HG02623 (cell line): Measurements from ENCODE around the gene ACSL4.

Source experiments
- ATAC-seq: cut with Tn5 transposase; IDR thresholded peaks from one replicate; pipeline ENCODE4 v1.9.1; 2021; ENCODE audit warnings: moderate library complexity; ENCODE audit not compliant: unreplicated experiment

Gene ACSL4

DNA sequence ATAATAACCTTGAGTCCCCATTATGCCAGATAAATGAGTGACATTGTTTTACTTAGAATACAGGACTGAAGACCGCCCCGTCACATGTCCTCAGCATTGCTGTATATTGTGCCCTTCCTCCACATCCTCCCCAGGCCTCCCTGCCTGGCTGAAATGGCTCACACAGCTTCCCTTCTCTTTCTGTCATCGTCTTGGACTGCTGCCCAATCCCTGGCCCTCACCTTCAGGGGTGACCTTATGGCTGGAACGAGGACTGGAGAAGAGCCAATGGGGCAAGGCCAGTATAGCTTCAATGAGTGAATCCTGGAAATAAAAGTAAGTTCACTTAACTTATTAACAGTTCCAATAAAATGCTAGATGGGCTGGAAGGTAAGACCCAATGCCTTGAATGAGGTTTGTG is 110.8 kb downstream of the ACSL4 start:
- ATAC-seq: no peak

DNA sequence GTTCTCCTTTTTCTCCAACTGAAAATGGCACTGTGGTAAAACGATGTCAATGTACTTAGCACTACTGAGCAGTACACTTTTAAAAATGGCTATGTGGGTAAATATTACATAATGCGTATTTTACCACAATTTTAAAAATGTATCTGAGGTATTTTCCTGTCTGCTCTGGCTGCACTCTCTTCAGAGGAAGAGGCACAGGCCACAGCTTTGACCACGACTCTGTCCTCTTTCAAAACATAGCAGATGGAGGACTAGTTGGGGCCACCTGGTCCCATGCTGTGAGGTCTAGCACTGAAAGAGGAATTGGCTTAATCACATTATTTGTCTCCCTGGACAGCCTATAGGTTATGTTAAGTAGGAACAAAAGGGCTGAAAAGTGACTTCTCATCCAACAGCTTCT is 113.3 kb downstream of the ACSL4 start:
- ATAC-seq: no peak

DNA sequence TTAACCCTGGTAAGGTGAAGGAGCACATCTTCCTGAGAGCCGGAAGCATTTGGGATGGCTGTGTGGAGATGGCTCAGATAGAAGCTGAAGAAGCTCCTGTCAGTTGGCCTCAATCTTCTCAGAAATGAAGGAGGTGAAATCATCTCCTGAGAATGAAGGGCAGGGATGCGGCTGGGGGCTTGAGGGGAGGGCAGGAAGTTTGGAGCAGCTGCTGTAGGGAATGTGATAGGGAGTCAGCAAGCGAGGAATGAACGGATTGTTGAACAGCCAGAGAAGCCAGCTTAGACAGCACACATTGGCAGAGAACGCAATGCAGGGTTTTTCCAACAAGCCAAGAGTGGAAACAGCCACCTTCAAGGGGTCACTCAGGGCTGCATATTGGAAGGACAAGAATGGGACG is 118.1 kb downstream of the ACSL4 start:
- no peak for ATAC-seq

DNA sequence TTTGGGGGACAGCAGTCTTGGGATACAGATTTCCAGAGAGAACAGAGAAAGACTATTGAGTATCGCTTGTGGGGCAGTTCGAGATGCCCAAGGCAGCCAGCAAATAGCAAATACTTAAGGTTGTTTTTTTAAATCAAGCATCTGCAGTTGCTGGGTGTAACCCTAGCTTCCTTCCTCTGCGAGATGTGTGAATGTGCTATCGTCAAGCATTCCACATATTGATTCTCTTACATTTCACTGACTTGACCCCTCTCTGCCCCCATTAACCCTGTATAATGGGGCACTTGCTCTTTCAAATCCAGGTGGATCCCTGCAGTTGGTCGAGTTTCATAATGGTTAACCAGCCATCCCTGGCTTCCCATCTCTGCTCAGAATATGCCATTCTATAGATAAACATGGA is 131.6 kb downstream of the ACSL4 start:
- ATAC-seq: no peak

DNA sequence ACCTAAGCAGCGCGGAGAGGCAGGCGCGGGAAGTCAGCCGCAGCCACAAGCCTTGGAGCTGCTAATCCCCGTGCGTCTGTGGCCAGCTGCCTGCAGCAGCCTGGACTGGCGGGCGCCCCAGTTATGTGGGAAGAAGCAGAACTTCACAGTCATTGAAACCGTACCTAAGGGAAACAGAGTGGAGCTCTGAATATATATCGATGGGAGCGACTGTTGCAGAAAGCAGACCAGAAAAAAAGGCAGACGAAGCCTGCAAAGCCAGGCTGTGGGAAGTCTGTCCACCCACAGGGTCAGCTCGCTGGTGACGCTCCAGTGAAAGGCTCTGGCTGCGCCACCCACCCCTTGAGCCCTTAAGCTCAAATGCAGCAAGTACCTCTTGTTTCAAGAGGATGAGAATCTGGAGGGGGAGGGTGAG is 132.8 kb downstream of the ACSL4 start:
- no peak for ATAC-seq

DNA sequence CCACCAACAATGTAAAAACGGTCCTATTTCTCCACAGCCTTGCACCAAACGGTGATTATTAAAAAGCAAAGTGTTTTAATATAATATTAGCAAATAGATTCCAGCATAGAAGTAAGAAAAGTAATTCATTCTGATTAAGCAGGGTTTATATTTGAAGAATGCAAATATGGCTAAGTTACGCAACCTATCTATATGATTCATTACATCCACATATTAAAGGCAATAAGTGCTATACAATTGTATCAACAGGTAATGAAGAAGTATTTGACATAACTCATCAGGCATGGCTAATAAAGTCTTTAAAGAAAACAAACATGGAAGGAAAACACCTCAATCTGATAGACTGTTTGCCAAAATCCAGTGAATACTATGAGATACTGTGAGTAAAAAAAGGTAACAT is 137.0 kb downstream of the ACSL4 start:
- no peak for ATAC-seq
